Neural progenitor cell (in vitro differentiated cells): ENCODE measurements around the gene PDIA2.

Source experiments
- CTCF ChIP-seq: fragments of 200-600 bp; sonication (generic); IDR thresholded peaks from 2 replicates; pipeline ENCODE4 v1.5.1; 2017; ENCODE audit warnings: antibody characterized with exemption, mild to moderate bottlenecking
- EZH2 ChIP-seq: fragments of 200-600 bp; sonication (generic); IDR thresholded peaks from 2 replicates; pipeline ENCODE4 v1.6.1; 2017; ENCODE audit warnings: antibody characterized with exemption, mild to moderate bottlenecking, moderate library complexity

DNA sequence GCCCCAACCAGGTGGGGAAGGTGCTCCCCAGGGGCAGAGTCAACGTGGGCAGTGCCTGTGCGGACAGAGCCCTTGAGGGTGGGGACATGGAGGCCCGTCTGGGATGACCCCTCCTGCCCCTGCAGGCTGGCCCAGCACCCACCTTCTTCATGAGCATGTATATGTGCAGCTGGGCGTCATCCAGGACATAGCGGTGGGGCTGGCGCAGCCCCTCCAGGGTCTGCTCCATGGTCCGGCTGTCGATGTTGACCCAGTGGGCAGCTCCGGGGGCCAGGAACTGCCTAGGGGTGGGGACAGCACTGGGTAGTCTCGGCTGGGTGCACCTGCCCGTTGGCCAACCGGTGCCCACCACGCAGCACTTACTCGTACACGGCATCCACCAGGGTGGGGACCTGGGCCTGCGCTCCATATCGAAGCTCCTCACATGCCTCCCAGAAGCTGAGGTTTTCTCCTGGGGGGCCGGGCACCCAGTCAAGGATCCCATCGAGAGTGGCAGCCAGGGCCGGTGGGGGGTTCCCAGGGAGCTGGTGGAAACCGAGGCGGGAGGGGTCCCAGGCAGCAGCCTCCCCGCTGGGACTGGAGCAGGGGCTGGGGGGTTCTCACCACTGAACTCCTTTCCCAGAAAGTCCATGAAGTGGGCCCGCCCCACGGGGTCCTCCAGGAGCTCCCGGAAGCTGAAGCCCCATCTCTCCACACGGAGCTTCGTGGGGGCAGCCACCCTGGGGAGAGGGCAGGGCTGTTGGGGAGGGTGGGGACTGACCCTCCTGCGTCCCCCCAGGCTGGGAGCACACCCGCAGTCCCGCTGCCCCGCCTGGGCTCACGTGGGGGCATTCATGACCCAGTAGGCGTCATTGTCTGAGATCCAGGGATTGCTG lies 12.3 kb upstream of the PDIA2 start:
- TF ChIP-seq CTCF (no peak), EZH2 (no peak)
